ENCODE measurements around the gene MEAF6. TPM values are rescaled to one million over a fixed set of nuclear protein-coding genes. Genes with fewer than 3 reads are reported as not detected.
A peak's percentile ranks its signal among the peaks of the same experiment; 100 is the strongest.
"Not testable (repeated sequence)": the region's sequence is repeated elsewhere in the genome, so short reads cannot be mapped to it uniquely, and the experiment has no call there.

MEAF6 gene
- total RNA-seq, 1 experiment from 2014 or later, result 38.3 TPM

DNA sequence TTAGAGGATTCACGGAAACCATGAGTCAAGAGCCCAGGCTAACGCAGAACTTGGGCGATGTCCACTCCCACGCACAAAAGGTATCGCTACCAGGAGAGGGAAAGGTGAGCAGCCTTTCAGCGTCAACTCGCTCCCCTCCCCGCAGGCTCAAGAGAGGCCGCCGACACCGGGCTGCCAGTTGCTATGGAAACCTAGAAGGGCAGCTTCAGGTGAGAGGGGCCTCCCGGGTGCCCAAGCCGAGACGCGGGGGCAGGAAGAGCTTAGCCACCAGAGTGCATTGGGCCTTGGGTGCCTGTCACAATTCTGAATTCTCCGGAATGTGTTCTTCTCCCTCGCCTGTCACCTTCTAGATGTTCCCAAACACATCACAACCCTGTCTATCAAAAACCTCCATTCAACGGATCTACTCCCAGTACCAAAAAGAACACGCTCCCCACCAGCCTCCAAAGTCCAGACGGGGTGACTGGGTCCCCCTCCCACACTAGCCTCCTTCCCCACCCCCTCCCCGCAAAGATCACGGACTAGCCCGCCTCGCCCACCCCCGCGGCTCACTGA, 694 bp downstream of the MEAF6 start:
- H3K36me3 ChIP-seq (ENCODE audit: control insufficient read depth, insufficient read depth, low read length), result no peaks in the 10 kb centered on the region
- no peaks in the 10 kb centered on the region for H3K27me3 ChIP-seq (replicated peaks; ENCODE audit: control insufficient read depth, insufficient read depth, low read length)
- CTCF ChIA-PET, result interaction anchor here (1.7 kb wide), 1 partner anchor 39 kb away, joined by 5 read pairs; no protein-coding TSS in a partner anchor
- Mint-ChIP-seq H3K27me3 (ENCODE audit: insufficient read depth, unreplicated experiment) (no peaks in the 10 kb centered on the region), H3K36me3 (ENCODE audit: insufficient read depth, unreplicated experiment) (peaks cover 18% of the 10 kb centered on the region), H3K4me1 (ENCODE audit: low read depth, unreplicated experiment) (peaks cover 14% of the 10 kb centered on the region), H3K9me3 (ENCODE audit: unreplicated experiment) (no peaks in the 10 kb centered on the region), H3K27ac (ENCODE audit: unreplicated experiment) (peak overlapping the region; percentile 84), H3K4me3 (ENCODE audit: unreplicated experiment) (peak overlapping the region; percentile 84)
- peak; percentile 51 for DNase-seq
- no peaks in the 10 kb centered on the region for H3K9me3 ChIP-seq
- peaks cover 10% of the 10 kb centered on the region; the same call in 1 of the 2 replicates for H3K4me1 ChIP-seq
- POLR2A ChIA-PET, result interaction anchor here (0.6 to 1.6 kb wide), 3 partner anchors 29 to 1485 kb away, joined by 4 to 6 read pairs (median 4); a partner anchor contains a TSS
- intact Hi-C loops (cut with micrococcal nuclease; ENCODE audit: unreplicated experiment), result loop anchor here (2.0 kb wide), 1 partner anchor 21 kb away; no protein-coding TSS in a partner anchor
- TF ChIP-seq, protein P1, sequence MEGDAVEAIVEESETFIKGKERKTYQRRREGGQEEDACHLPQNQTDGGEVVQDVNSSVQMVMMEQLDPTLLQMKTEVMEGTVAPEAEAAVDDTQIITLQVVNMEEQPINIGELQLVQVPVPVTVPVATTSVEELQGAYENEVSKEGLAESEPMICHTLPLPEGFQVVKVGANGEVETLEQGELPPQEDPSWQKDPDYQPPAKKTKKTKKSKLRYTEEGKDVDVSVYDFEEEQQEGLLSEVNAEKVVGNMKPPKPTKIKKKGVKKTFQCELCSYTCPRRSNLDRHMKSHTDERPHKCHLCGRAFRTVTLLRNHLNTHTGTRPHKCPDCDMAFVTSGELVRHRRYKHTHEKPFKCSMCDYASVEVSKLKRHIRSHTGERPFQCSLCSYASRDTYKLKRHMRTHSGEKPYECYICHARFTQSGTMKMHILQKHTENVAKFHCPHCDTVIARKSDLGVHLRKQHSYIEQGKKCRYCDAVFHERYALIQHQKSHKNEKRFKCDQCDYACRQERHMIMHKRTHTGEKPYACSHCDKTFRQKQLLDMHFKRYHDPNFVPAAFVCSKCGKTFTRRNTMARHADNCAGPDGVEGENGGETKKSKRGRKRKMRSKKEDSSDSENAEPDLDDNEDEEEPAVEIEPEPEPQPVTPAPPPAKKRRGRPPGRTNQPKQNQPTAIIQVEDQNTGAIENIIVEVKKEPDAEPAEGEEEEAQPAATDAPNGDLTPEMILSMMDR (IDR thresholded peaks at IDR 0.05; ENCODE audit: insufficient read depth in 1 of 2, low read depth in 1 of 2, low read length in 1 of 2, severe bottlenecking in 1 of 2, unreplicated experiment in 1 of 2), result no peak
- no TSS peak for BruUV-seq (replicated peaks)
- peak overlapping the region; percentile 69 for H3K4me3 ChIP-seq (ENCODE audit: low read depth, low read length)

DNA sequence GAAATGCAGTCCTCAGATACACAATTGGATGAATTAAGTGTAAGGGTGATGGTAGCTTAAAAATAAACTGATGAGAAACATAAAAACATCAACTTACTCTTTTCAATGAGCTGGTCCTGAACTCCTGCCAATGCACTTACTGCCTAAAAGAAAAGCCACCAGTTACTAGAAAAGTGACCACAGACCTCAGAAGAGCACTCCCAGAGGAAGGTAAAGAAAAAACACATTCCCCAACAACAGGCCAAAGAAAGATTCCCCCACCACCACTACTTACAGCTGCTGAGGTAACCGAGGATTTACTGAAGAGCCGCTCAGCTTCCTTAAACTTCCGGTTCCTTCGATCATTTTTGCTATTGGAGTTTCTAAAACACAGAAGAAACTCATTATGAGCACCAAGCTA, 5.4 kb downstream of the MEAF6 start:
- BruUV-seq (replicated peaks), result no TSS peak
- TF ChIP-seq, protein P1 (IDR thresholded peaks at IDR 0.05; ENCODE audit: insufficient read depth in 1 of 2, low read depth in 1 of 2, low read length in 1 of 2, severe bottlenecking in 1 of 2, unreplicated experiment in 1 of 2), result no peak
- peaks cover 37% of the 10 kb centered on the region for H3K36me3 Mint-ChIP-seq (ENCODE audit: insufficient read depth, unreplicated experiment)
- DNase-seq, result no peak
- ChIA-PET POLR2A (no interaction called here), CTCF (interaction anchor here (1.1 to 1.2 kb wide), 2 partner anchors 22 to 35 kb away, joined by 3 to 5 read pairs; partner anchors contain the start of gene ZC3H12A)
- no peaks in the 10 kb centered on the region for H3K27me3 Mint-ChIP-seq (ENCODE audit: insufficient read depth, unreplicated experiment)
- H3K36me3 ChIP-seq (ENCODE audit: control insufficient read depth, insufficient read depth, low read length), result no peaks in the 10 kb centered on the region
- H3K9me3 ChIP-seq, result no peaks in the 10 kb centered on the region
- no peak overlapping the region for H3K4me3 Mint-ChIP-seq (ENCODE audit: unreplicated experiment)
- no peak overlapping the region for H3K27ac Mint-ChIP-seq (ENCODE audit: unreplicated experiment)
- H3K4me3 ChIP-seq (ENCODE audit: low read depth, low read length), result no peak overlapping the region
- H3K4me1 Mint-ChIP-seq (ENCODE audit: low read depth, unreplicated experiment), result peaks cover 7% of the 10 kb centered on the region
- H3K4me1 ChIP-seq, result 0 out of 2 replicates have a peak, but pooled peaks cover 5% of the 10 kb centered on the region
- intact Hi-C loops (cut with micrococcal nuclease; ENCODE audit: unreplicated experiment), result no loop called here
- no peaks in the 10 kb centered on the region for H3K27me3 ChIP-seq (replicated peaks; ENCODE audit: control insufficient read depth, insufficient read depth, low read length)
- H3K9me3 Mint-ChIP-seq (ENCODE audit: unreplicated experiment), result no peaks in the 10 kb centered on the region

DNA sequence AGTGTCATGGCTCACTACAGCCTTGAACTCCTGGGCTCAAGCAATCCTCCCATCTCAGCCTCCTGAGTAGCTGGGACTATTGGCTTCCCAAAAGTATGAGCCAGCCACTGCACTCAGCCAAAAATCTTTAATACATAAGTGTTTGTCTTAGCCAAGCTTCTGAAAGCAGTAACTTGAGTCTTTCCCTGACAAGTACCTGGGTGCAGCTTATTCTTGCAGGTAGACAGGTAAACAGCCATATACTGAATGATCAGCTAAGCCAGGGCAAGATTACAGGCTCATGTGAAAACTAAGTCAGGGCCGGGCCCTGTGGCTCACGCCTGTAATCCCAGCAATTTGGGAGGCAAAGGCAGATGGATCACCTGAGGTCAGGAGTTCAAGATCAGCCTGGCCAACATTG, 7.8 kb downstream of the MEAF6 start:
- POLR2A ChIA-PET, result no interaction called here
- Mint-ChIP-seq H3K27me3 (ENCODE audit: insufficient read depth, unreplicated experiment) (no peaks in the 10 kb centered on the region), H3K36me3 (ENCODE audit: insufficient read depth, unreplicated experiment) (peaks cover 45% of the 10 kb centered on the region), H3K9me3 (ENCODE audit: unreplicated experiment) (no peaks in the 10 kb centered on the region), H3K4me1 (ENCODE audit: low read depth, unreplicated experiment) (no peaks in the 10 kb centered on the region), H3K27ac (ENCODE audit: unreplicated experiment) (no peak overlapping the region), H3K4me3 (ENCODE audit: unreplicated experiment) (no peak overlapping the region)
- TF ChIP-seq, protein P1 (IDR thresholded peaks at IDR 0.05; ENCODE audit: insufficient read depth in 1 of 2, low read depth in 1 of 2, low read length in 1 of 2, severe bottlenecking in 1 of 2, unreplicated experiment in 1 of 2), result no peak
- Histone ChIP-seq H3K27me3 (replicated peaks; ENCODE audit: control insufficient read depth, insufficient read depth, low read length) (no peaks in the 10 kb centered on the region), H3K36me3 (ENCODE audit: control insufficient read depth, insufficient read depth, low read length) (no peaks in the 10 kb centered on the region), H3K4me3 (ENCODE audit: low read depth, low read length) (no peak overlapping the region), H3K9me3 (no peaks in the 10 kb centered on the region), H3K4me1 (no peaks in the 10 kb centered on the region)
- DNase-seq, result no peak
- intact Hi-C loops (cut with micrococcal nuclease; ENCODE audit: unreplicated experiment), result no loop called here
- no TSS peak for BruUV-seq (replicated peaks)
- CTCF ChIA-PET, result no interaction called here

DNA sequence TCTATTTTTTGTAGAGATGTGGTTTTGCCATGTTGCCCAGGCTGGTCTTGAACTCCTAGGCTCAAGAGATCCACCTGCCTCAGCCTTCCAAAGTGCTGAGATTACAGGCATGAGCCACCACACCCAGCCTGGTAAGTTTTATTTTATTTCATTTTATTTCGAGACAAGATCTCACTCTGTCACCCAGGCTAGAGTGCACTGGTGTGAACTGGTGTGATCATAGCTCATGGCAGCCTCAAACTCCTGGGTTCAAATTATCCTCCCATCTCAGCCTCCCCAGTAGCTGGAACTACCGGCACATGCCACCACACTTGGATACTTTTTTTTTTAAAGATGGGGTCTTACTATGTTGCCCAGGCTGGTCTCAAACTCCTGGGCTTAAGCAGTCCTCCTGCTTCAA, 11.8 kb downstream of the MEAF6 start:
- POLR2A ChIA-PET; H3K4me3 Mint-ChIP-seq (ENCODE audit: unreplicated experiment); BruUV-seq (replicated peaks); H3K27me3 Mint-ChIP-seq (ENCODE audit: insufficient read depth, unreplicated experiment); H3K9me3 Mint-ChIP-seq (ENCODE audit: unreplicated experiment); H3K36me3 ChIP-seq (ENCODE audit: control insufficient read depth, insufficient read depth, low read length); H3K4me3 ChIP-seq (ENCODE audit: low read depth, low read length); H3K9me3 ChIP-seq; H3K4me1 ChIP-seq; H3K27ac Mint-ChIP-seq (ENCODE audit: unreplicated experiment); intact Hi-C loops (cut with micrococcal nuclease; ENCODE audit: unreplicated experiment); H3K4me1 Mint-ChIP-seq (ENCODE audit: low read depth, unreplicated experiment); H3K27me3 ChIP-seq (replicated peaks; ENCODE audit: control insufficient read depth, insufficient read depth, low read length); DNase-seq: not testable (repeated sequence)
- CTCF ChIA-PET, result interaction anchor here (1.0 kb wide), 1 partner anchor 12 kb away, joined by 4 read pairs; the partner anchor contains the start of gene MEAF6
- peaks cover 36% of the 10 kb centered on the region for H3K36me3 Mint-ChIP-seq (ENCODE audit: insufficient read depth, unreplicated experiment)

Data from Caco-2 (cell line).